Endothelial cell of umbilical vein (primary cell): ENCODE data around the gene EXOSC2. TPM values are rescaled to one million over a fixed set of nuclear protein-coding genes. Genes with fewer than 3 reads are reported as not detected.

Experiments
- BruUV-seq: library from RNA; stranded (reverse); fragments of 400-500 nt; replicated peaks from 2 replicates; lab custom pipeline; 2021; lab: Mats Ljungman, UMichigan
- CTCF ChIA-PET: fragments of 300-600, 350-600 bp; sonication (Branson Sonifier 250); formaldehyde crosslinking; loops from one replicate; lab custom pipeline; 2021; ENCODE audit warnings: antibody characterized with exemption, inconsistent platforms; lab: Charles Lee
- POLR2A ChIA-PET: fragments of 300-600, 350-600 bp; sonication (Branson Sonifier 250); formaldehyde crosslinking; loops from one replicate; lab custom pipeline; 2021; ENCODE audit warnings: antibody characterized with exemption, inconsistent platforms; lab: Charles Lee
- DNase-seq: peaks from one replicate; pipeline ENCODE4 v3.0.0-alpha.2; 2011; ENCODE audit warnings: low read depth, low spot score
- FAIRE-seq: peaks from 2 replicates; lab custom pipeline; 2011; peaks lifted over from hg19 to GRCh38; lab: Jason Lieb, UNC
- H2AFZ ChIP-seq: 2 replicates; pipeline ENCODE4 v1.6.0; 2012; ENCODE audit warnings: low read depth, low read length, control low read depth, inconsistent platforms
- H3K27ac ChIP-seq: 2 replicates; pipeline ENCODE4 v1.5.1; 2011; ENCODE audit warnings: low read depth, mild to moderate bottlenecking, control low read depth, low read length, moderate library complexity; ENCODE audit not compliant: insufficient read depth
- H3K27me3 ChIP-seq, 2 experiments: 2 replicates each; pipeline versions ENCODE4 v1.6.0 to v1.6.1; 2011; ENCODE audit warnings: low read length in 2 of 2, mixed read lengths in 1 of 2; ENCODE audit not compliant: control insufficient read depth in 2 of 2, insufficient read depth in 2 of 2
- H3K36me3 ChIP-seq, 2 experiments: 2 replicates in 1 of 2; 3 replicates in 1 of 2; pipeline ENCODE4 v1.5.1; 2011; ENCODE audit warnings: low read length in 2 of 2, mild to moderate bottlenecking in 1 of 2, moderate library complexity in 1 of 2; ENCODE audit not compliant: control insufficient read depth in 2 of 2, insufficient read depth in 2 of 2; ENCODE audit errors: extremely low read depth in 1 of 2
- H3K4me1 ChIP-seq: 3 replicates; pipeline ENCODE4 v1.5.1; 2011; ENCODE audit warnings: mild to moderate bottlenecking, low read length; ENCODE audit not compliant: control insufficient read depth, insufficient read depth; ENCODE audit errors: extremely low read depth
- H3K4me2 ChIP-seq: 2 replicates; pipeline ENCODE4 v1.6.1; 2011; ENCODE audit warnings: low read length, control low read depth, mixed read lengths; ENCODE audit not compliant: insufficient read depth
- H3K4me3 ChIP-seq, 3 experiments: fragments of 200-600 bp in 1 of 3; sonication (generic), shearing (Covaris generic) in 1 of 3; replicated peaks in 1 of 3; 2 replicates each; pipeline ENCODE4 v1.5.1; 2011 to 2016; ENCODE audit warnings: control low read depth in 3 of 3, low read length in 3 of 3, mild to moderate bottlenecking in 2 of 3, inconsistent platforms in 1 of 3, low read depth in 1 of 3, moderate library complexity in 1 of 3; ENCODE audit not compliant: insufficient read depth in 1 of 3
- H3K79me2 ChIP-seq: 2 replicates; pipeline ENCODE4 v1.6.0; 2012; ENCODE audit warnings: low read length, inconsistent platforms; ENCODE audit not compliant: control insufficient read depth, insufficient read depth
- H3K9ac ChIP-seq: replicated peaks from 2 replicates; pipeline ENCODE3; 2011; ENCODE audit warnings: low read length, control low read depth; ENCODE audit not compliant: insufficient read depth; ENCODE audit errors: extremely low read depth
- H3K9me1 ChIP-seq: replicated peaks from 3 replicates; pipeline ENCODE4 v1.6.0; 2011; ENCODE audit warnings: mild to moderate bottlenecking, low read length; ENCODE audit not compliant: control insufficient read depth, insufficient read depth; ENCODE audit errors: extremely low read depth
- H3K9me3 ChIP-seq: replicated peaks from 2 replicates; pipeline ENCODE4 v1.5.1; 2012; ENCODE audit warnings: low read length, inconsistent platforms; ENCODE audit not compliant: control insufficient read depth, insufficient read depth
- H4K20me1 ChIP-seq: replicated peaks from 2 replicates; pipeline ENCODE3; 2011; ENCODE audit warnings: mild to moderate bottlenecking, low read length; ENCODE audit not compliant: control insufficient read depth, insufficient read depth; ENCODE audit errors: extremely low read depth
- EZH2 ChIP-seq: IDR thresholded peaks from 2 replicates; pipeline ENCODE4 v1.6.1; 2012; ENCODE audit warnings: borderline replicate concordance, low read depth, mild to moderate bottlenecking, moderate library complexity, low read length, inconsistent platforms; ENCODE audit not compliant: severe bottlenecking
- FOS ChIP-seq: IDR thresholded peaks from 2 replicates; pipeline ENCODE4 v1.6.1; 2011; ENCODE audit warnings: mild to moderate bottlenecking, low read length, moderate library complexity, borderline replicate concordance; ENCODE audit not compliant: insufficient read depth
- GATA2 ChIP-seq: IDR thresholded peaks from 2 replicates; pipeline ENCODE4 v1.7.0; 2011; ENCODE audit warnings: low read depth, mild to moderate bottlenecking, moderate library complexity, mixed read lengths, low read length; ENCODE audit not compliant: insufficient read length, insufficient read depth
- MAX ChIP-seq: IDR thresholded peaks from 2 replicates; pipeline ENCODE4 v1.6.1; 2011; ENCODE audit not compliant: insufficient read depth, insufficient read length
- MYC ChIP-seq: IDR thresholded peaks from one replicate; pipeline ENCODE4 v1.6.1; 2011; ENCODE audit warnings: mild to moderate bottlenecking, low read depth, low read length
- POLR2A ChIP-seq: IDR thresholded peaks from 2 replicates; pipeline ENCODE4 v1.6.1; 2012; ENCODE audit warnings: low read depth, mild to moderate bottlenecking, control low read depth, low read length
- POLR2AphosphoS5 ChIP-seq: IDR thresholded peaks from 2 replicates; pipeline ENCODE4 v1.6.1; 2012; ENCODE audit warnings: low read depth, mild to moderate bottlenecking, control low read depth, low read length, moderate library complexity; ENCODE audit not compliant: insufficient read depth
- dilution Hi-C: fragments of 300-500 bp; cut with MboI; formaldehyde crosslinking; loops from one replicate; pipeline ENCODE4 v1.15.0; 2019; ENCODE audit warnings: low sequenced_read_pairs; ENCODE audit not compliant: extremely low pct_ligation_motif_present
- intact Hi-C: fragments of 100-400 bp; cut with micrococcal nuclease; formaldehyde crosslinking; loops from one replicate; pipeline ENCODE4 v1.10.0; 2022
- polyA plus RNA-seq, 4 experiments: library from polyadenylated mRNA; depleted of rRNA in 3 of 4; stranded (reverse) in 3 of 4; unstranded in 1 of 4; fragments of >200 nt; gene quantifications; 2 replicates each; pipeline versions ENCODE4 v1.2.1 to v1.2.3, GENCODE V29; 2011 to 2012; ENCODE audit warnings: missing spikeins in 1 of 4
- total RNA-seq: library from RNA; stranded (reverse); gene quantifications from 2 replicates; pipeline ENCODE4 v1.2.3, GENCODE V29; 2021

Gene EXOSC2
- total and polyA plus RNA-seq, 2 donors (not counting 3 experiments of a cell fraction or from before 2014, with no cell fraction given), result 25.5 to 44.4 TPM

DNA sequence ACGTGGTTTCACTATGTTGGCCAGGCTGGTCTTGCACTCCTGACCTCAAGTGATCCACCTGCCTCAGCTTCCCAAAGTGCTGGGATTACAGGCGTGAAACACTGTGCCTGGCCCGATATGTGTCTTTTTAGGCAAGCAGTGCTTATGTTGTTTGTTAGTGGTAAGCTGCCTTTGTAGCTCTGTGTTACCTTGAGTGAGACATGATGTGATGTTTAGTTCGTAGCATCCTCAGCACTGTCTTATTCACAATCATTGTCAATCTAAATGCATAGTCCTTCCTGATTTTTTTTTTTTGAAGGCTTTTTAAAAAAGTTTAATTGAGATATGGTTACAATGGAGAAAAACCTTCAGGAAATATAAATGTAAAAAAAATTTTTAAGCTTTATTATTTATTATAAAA, 45.5 kb downstream of the EXOSC2 start:
- DNase-seq (no peak), FAIRE-seq (no peak)
- dilution Hi-C loops, result no loop called here
- Histone ChIP-seq H3K4me2 (no peak overlapping the region), H3K9ac (no peak overlapping the region), H4K20me1 (no peaks in the 10 kb centered on the region), H3K27me3 (no peaks in the 10 kb centered on the region), H3K9me1 (no peaks in the 10 kb centered on the region), H3K9me3 (no peaks in the 10 kb centered on the region), H3K79me2 (peaks cover 48% of the 10 kb centered on the region), H2AFZ (no peak overlapping the region), H3K36me3 (no peaks in the 10 kb centered on the region), H3K4me3 (no peak overlapping the region), H3K27ac (no peak overlapping the region), H3K4me1 (peaks cover 3% of the 10 kb centered on the region)
- ChIA-PET POLR2A (no interaction called here), CTCF (interaction anchor here (1.2 to 1.6 kb wide), 2 partner anchors 11 to 17 kb away, joined by 3 to 5 read pairs; no protein-coding TSS in a partner anchor)
- no peak for TF ChIP-seq MAX
- no peak for TF ChIP-seq POLR2A
- BruUV-seq, result no TSS peak
- intact Hi-C loops, result no loop called here

- Histone ChIP-seq H3K9ac (no peak overlapping the region), H3K9me3 (no peaks in the 10 kb centered on the region), H3K36me3 (no peaks in the 10 kb centered on the region), H3K9me1 (no peaks in the 10 kb centered on the region), H3K27ac (no peak overlapping the region), H2AFZ (no peak overlapping the region), H3K79me2 (peaks cover 47% of the 10 kb centered on the region), H3K4me3 (no peak overlapping the region), H3K4me1 (peaks cover 6% of the 10 kb centered on the region), H3K4me2 (no peak overlapping the region), H3K27me3 (no peaks in the 10 kb centered on the region), H4K20me1 (no peaks in the 10 kb centered on the region)
- dilution Hi-C loops (no loop called here), intact Hi-C loops (no loop called here)
- no peak for TF ChIP-seq MAX
- no peak for TF ChIP-seq POLR2AphosphoS5
- TF ChIP-seq EZH2, result no peak
- TF ChIP-seq GATA2, result no peak
- TF ChIP-seq MYC, result no peak
- no peak for TF ChIP-seq FOS
- no peak for TF ChIP-seq POLR2A
- ChIA-PET CTCF (interaction anchor here (0.9 to 1.6 kb wide), 3 partner anchors 12 to 306 kb away, joined by 3 to 5 read pairs (median 3); no protein-coding TSS in a partner anchor), POLR2A (no interaction called here)
- DNase-seq, result no peak
- BruUV-seq, result no TSS peak
- FAIRE-seq, result no peak
Observed at GRCh38 chr9:130740218-130741023, 46.8 kb downstream of the EXOSC2 start.
